Peyer's patch (tissue), 4 donors: ENCODE results near the gene GID8.

Experiments
- POLR2A ChIP-seq, 2 donors: fragments of 450-650 bp; IDR thresholded peaks; one replicate each; pipeline ENCODE4 v1.5.1; 2017; ENCODE audit warnings: antibody characterized with exemption in 2 of 2, mild to moderate bottlenecking in 2 of 2, moderate library complexity in 2 of 2
- TF ChIP-seq, protein P1 (sequence below), 6 experiments: fragments of 450-650 bp in 4 of 6; fragments of 200-600 bp in 2 of 6; sonication (generic) in 1 of 6; IDR thresholded peaks; one replicate each; pipeline ENCODE4 v1.5.1; 2017 to 2019; ENCODE audit warnings: antibody characterized with exemption in 6 of 6, mild to moderate bottlenecking in 3 of 6, moderate library complexity in 1 of 6

DNA sequence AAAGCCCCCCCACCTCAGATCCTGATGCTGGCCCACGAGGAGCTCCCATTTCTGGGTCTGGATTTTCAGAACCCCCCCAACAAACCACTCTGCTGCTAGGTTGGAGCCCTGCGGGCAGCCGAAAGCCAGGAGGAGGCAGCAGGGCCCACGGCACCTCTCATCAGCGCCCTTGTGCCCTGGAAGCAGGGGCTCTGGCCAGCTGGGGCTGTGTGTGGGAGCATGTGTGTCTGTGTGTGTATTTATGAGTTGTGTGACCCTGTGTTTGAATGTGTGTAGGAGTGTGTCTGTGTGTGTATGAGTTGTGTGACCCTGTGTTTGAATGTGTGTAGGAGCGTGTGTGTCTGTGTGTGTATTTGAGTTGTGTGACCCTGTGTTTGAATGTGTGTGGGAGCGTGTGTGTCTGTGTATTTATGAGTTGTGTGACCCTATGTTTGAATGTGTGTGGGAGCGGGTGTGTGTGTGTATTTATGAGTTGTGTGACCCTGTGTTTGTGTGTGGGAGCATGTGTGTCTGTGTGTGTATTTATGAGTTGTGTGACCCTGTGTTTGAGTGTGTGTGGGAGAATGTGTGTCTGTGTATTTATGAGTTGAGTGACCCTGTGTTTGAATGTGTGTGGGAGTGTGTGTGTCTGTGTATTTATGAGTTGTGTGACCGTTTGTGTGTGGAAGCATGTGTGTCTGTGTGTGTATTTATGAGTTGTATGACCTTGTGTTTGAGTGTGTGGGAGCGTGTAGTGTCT, 33.4 kb downstream of the GID8 start:
- TF ChIP-seq, protein P1, sequence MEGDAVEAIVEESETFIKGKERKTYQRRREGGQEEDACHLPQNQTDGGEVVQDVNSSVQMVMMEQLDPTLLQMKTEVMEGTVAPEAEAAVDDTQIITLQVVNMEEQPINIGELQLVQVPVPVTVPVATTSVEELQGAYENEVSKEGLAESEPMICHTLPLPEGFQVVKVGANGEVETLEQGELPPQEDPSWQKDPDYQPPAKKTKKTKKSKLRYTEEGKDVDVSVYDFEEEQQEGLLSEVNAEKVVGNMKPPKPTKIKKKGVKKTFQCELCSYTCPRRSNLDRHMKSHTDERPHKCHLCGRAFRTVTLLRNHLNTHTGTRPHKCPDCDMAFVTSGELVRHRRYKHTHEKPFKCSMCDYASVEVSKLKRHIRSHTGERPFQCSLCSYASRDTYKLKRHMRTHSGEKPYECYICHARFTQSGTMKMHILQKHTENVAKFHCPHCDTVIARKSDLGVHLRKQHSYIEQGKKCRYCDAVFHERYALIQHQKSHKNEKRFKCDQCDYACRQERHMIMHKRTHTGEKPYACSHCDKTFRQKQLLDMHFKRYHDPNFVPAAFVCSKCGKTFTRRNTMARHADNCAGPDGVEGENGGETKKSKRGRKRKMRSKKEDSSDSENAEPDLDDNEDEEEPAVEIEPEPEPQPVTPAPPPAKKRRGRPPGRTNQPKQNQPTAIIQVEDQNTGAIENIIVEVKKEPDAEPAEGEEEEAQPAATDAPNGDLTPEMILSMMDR (IDR thresholded peaks at IDR 0.05) = no peak
- no peak for TF ChIP-seq POLR2A (IDR thresholded peaks at IDR 0.05)
